ENCODE results near the gene CHD3.
"Not testable (repeated sequence)": the region's sequence is repeated elsewhere in the genome, so short reads cannot be mapped to it uniquely, and the experiment has no call there.

Gene CHD3

GRCh38 chr17:7940034-7940433 lies 51.4 kb downstream of the CHD3 start:
- no peak for DNase-seq

- DNase-seq, result no peak
Measured at GRCh38 chr17:7940743-7941142, 52.2 kb downstream of the CHD3 start.

- no peak for DNase-seq
Measured at GRCh38 chr17:7943291-7943690, 54.7 kb downstream of the CHD3 start.

GRCh38 chr17:7944326-7944725 lies 55.7 kb downstream of the CHD3 start:
- DNase-seq, result no peak

GRCh38 chr17:7945651-7946050 lies 57.1 kb downstream of the CHD3 start:
- no peak for DNase-seq

- DNase-seq, result no peak
Measured at GRCh38 chr17:7946441-7946840, 57.9 kb downstream of the CHD3 start.

- no peak for DNase-seq
Measured at GRCh38 chr17:7947651-7948050, 59.1 kb downstream of the CHD3 start.

- no peak for DNase-seq
Measured at GRCh38 chr17:7950578-7950977, 62.0 kb downstream of the CHD3 start.

GRCh38 chr17:7951143-7951792 lies 62.7 kb downstream of the CHD3 start:
- peak; percentile 54 for DNase-seq

- DNase-seq, result not testable (repeated sequence)
Measured at GRCh38 chr17:7953266-7953665, 64.7 kb downstream of the CHD3 start.

GRCh38 chr17:7955414-7956227 lies 67.0 kb downstream of the CHD3 start:
- DNase-seq, result no peak

- DNase-seq, result no peak
Measured at GRCh38 chr17:7956228-7956965, 67.8 kb downstream of the CHD3 start.

- DNase-seq, result no peak
Measured at GRCh38 chr17:7959503-7960253, 71.1 kb downstream of the CHD3 start.

GRCh38 chr17:7961421-7961820 lies 72.8 kb downstream of the CHD3 start:
- DNase-seq, result no peak

Measured in stimulated activated CD4-positive, alpha-beta T cell treated with anti-CD3 and anti-CD28 coated beads, Interleukin-4, amount 100 ng/mL, for 24 hours (primary cell).